Body of pancreas (tissue), 4 donors: ENCODE data around the gene PEX6. TPM values are rescaled to one million over a fixed set of nuclear protein-coding genes. Genes with fewer than 3 reads are reported as not detected.
A peak's percentile ranks its signal among the peaks of the same experiment; 100 is the strongest.

Experiments used
- ATAC-seq: fragments of 150-250 bp; one replicate; pipeline ENCODE4 v1.9.1; 2016
- DNase-seq, 4 donors: peaks; one replicate each; pipeline ENCODE4 v3.0.0-alpha.2; 2019
- H3K27ac ChIP-seq, 4 donors: fragments of 200-600 bp; sonication (generic); 1 replicate in 3 of 4; 2 replicates in 1 of 4; pipeline versions ENCODE4 v1.5.1 to v1.6.1; 2016 to 2019; ENCODE audit warnings: mild to moderate bottlenecking in 1 of 4, mixed read lengths in 1 of 4, moderate library complexity in 1 of 4
- H3K27me3 ChIP-seq, 2 donors: fragments of 200-600 bp; sonication (generic); one replicate each; pipeline ENCODE4 v1.6.0; 2016; ENCODE audit warnings: mild to moderate bottlenecking in 1 of 2
- H3K36me3 ChIP-seq, 2 donors: fragments of 200-600 bp; sonication (generic); replicated peaks in 1 of 2; 2 replicates each; pipeline ENCODE4 v1.5.1; 2016; ENCODE audit warnings: low read depth in 2 of 2; ENCODE audit not compliant: insufficient read depth in 1 of 2
- H3K4me1 ChIP-seq: fragments of 200-600 bp; sonication (generic); one replicate; pipeline ENCODE4 v1.6.0; 2016
- H3K4me3 ChIP-seq, 2 donors: fragments of 200-600 bp; sonication (generic); 1 replicate in 1 of 2; 2 replicates in 1 of 2; pipeline ENCODE4 v1.5.1; 2016 to 2019
- H3K9me3 ChIP-seq, 3 donors: fragments of 200-600 bp; sonication (generic); 1 replicate in 2 of 3; 2 replicates in 1 of 3; pipeline ENCODE4 v1.5.1; 2016
- POLR2A ChIP-seq, 3 donors: fragments of 450-650 bp; IDR thresholded peaks; one replicate each; pipeline ENCODE4 v1.6.1; 2016; ENCODE audit warnings: antibody characterized with exemption in 3 of 3, mild to moderate bottlenecking in 2 of 3
- WGBS, 2 donors: methylation state at CpG; one replicate each; pipeline ENCODE4 v1.1.5; 2017; 5-methylcytosine and 5-hydroxymethylcytosine counted together
- intact Hi-C: fragments of 100-400 bp; cut with DNase I; formaldehyde crosslinking; loops from one replicate; pipeline ENCODE4 v1.15.1; 2023
- total RNA-seq, 2 donors: library from RNA; depleted of rRNA; stranded (reverse); fragments of >200 nt; gene quantifications; one replicate each; pipeline ENCODE4 v1.1.0, GENCODE V29; 2016
- TF ChIP-seq, protein P1 (sequence below), 7 experiments: fragments of 450-650 bp in 4 of 7; fragments of 200-600 bp in 3 of 7; sonication (generic) in 3 of 7; IDR thresholded peaks; one replicate each; pipeline ENCODE4 v1.5.1; 2016 to 2019; ENCODE audit warnings: antibody characterized with exemption in 7 of 7

The PEX6 gene
- total RNA-seq, 2 donors from 2014 or later, result 18.1 to 26.2 TPM

DNA sequence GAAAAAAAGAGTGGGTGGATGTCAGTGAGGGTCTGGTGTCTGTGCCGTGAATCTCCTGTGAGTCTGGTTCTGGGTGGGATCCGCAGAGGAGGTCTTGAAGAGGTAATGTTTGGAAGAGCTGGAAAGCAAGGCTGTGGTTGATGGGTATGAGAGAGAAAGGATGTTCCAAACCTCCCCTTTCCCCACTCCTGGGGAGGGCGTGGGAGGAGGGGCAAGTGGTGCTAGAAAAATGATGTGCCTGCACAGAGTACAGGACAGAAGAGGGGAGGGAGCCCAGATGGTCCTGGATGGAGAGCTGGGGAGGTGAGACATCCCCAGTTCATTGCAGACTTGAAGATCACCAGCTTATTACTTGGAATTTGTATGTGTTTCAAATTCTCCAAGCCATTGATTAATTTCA, 46.6 kb downstream of the PEX6 start:
- Histone ChIP-seq H3K9me3 (no peaks in the 10 kb centered on the region), H3K36me3 (peaks cover 0 to 14% of the 10 kb centered on the region in 2 donors), H3K27me3 (no peaks in the 10 kb centered on the region), H3K4me1 (peaks cover 68% of the 10 kb centered on the region), H3K27ac (peak overlapping the region in 2 of 4 donors; percentile 6 to 35), H3K4me3 (no peak overlapping the region)
- intact Hi-C loops, result no loop called here
- no peak for DNase-seq
- ATAC-seq, result no peak
- WGBS, 2 donors, result 75 to 98% methylated on average over 3 of the region's 3 CpGs
- no peak for TF ChIP-seq POLR2A (IDR thresholded peaks at IDR 0.05)
- TF ChIP-seq, protein P1, sequence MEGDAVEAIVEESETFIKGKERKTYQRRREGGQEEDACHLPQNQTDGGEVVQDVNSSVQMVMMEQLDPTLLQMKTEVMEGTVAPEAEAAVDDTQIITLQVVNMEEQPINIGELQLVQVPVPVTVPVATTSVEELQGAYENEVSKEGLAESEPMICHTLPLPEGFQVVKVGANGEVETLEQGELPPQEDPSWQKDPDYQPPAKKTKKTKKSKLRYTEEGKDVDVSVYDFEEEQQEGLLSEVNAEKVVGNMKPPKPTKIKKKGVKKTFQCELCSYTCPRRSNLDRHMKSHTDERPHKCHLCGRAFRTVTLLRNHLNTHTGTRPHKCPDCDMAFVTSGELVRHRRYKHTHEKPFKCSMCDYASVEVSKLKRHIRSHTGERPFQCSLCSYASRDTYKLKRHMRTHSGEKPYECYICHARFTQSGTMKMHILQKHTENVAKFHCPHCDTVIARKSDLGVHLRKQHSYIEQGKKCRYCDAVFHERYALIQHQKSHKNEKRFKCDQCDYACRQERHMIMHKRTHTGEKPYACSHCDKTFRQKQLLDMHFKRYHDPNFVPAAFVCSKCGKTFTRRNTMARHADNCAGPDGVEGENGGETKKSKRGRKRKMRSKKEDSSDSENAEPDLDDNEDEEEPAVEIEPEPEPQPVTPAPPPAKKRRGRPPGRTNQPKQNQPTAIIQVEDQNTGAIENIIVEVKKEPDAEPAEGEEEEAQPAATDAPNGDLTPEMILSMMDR (IDR thresholded peaks at IDR 0.05), result no peak

DNA sequence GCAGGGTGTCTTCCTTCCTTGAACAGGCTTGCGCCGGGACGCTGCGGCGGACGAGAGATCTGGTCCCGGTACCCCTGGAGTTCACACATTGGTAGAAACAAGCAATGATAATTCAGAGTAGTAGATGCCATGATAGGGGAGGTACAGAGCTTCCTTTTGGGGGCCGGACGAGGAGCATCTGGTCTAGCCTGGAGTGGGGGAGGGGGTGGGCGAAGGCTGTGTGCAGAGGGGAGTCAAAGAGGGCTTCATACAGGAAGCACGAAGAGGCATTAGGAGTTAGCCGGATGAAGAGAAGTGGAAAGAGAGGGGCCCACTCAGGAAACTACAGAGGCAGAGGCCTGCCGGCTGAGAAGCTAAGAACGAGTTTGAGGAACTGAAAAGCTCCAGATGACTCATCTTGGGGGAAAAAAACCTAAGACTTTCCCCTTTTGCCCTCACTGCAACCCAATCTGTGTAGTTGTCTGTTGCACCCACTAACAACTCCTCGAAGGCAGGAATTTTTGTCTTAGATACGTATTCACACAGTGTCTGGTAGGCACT, 49.1 kb downstream of the PEX6 start:
- TF ChIP-seq, protein P1 (IDR thresholded peaks at IDR 0.05), result no peak
- TF ChIP-seq POLR2A (IDR thresholded peaks at IDR 0.05), result no peak
- Histone ChIP-seq H3K27ac (peak overlapping the region; percentile 81 to 97 (median 92)), H3K9me3 (no peaks in the 10 kb centered on the region), H3K36me3 (peaks cover 0 to 7% of the 10 kb centered on the region in 2 donors), H3K27me3 (no peaks in the 10 kb centered on the region), H3K4me3 (peak overlapping the region; percentile 51 to 77), H3K4me1 (peaks cover 55% of the 10 kb centered on the region)
- intact Hi-C loops, result no loop called here
- ATAC-seq, result peak; percentile 4
- DNase-seq, result peak in 3 of 4 donors; percentile 23 to 58 (median 33)
- 2 to 3% methylated on average over 15 to 16 of the region's 16 CpGs for WGBS, 2 donors

DNA sequence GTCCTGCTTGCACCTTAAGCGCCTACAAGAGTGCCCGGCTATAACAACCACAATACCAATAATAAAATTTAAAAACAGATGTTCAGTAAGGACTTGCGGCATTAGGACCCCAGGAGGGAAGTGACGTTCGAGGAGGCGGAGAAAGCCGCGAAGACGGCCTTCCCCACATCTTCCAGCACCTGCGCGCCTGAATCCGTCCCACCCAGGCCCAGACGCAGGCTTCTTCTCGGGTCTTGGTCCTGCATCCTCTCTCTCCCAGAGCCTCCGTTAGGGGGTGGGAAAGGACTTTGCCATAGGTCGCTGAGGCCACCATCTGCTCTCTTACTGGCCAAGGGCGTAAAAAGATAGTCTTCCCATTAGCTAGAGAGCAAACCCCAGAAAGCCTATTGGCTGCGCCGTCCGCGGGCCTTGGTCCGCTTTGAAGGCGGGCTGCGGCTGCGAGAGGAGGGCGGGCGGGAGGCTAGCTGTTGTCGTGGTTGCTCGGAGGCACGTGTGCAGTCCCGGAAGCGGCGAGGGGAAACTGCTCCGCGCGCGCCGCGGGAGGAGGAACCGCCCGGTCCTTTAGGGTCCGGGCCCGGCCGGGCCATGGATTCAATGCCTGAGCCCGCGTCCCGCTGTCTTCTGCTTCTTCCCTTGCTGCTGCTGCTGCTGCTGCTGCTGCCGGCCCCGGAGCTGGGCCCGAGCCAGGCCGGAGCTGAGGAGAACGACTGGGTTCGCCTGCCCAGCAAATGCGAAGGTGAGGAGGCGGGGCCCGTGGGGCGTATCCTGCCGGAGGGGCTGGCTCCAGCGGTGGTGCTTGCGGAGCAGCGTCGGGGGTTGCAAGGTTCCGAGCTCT, 49.8 kb downstream of the PEX6 start, which contains the start of gene CNPY3:
Gene CNPY3, plus strand, starts transcription at position 495 of the 835 bp plus-strand sequence. Its CDS starts 91 bp downstream, at position 586.
- Histone ChIP-seq H3K4me3 (peak within 1 kb of the TSS; percentile 51 to 77), H3K4me1 (peaks cover 50% of the 10 kb centered on the region), H3K27ac (peak within 1 kb of the TSS; percentile 81 to 97 (median 92)), H3K36me3 (no peaks in the 10 kb centered on the region), H3K27me3 (no peaks in the 10 kb centered on the region), H3K9me3 (no peaks in the 10 kb centered on the region)
- intact Hi-C loops, result no loop called here
- 0% methylated on average over 23 to 60 of the region's 63 CpGs for WGBS, 2 donors
- peak; percentile 92 for ATAC-seq
- DNase-seq, result peak; percentile 94 to 97 (median 95)
- TF ChIP-seq, protein P1 (IDR thresholded peaks at IDR 0.05), result peak in 2 of 7 experiments; percentile 20 to 29
- TF ChIP-seq POLR2A (IDR thresholded peaks at IDR 0.05), result peak; percentile 85 to 93 (median 89)

DNA sequence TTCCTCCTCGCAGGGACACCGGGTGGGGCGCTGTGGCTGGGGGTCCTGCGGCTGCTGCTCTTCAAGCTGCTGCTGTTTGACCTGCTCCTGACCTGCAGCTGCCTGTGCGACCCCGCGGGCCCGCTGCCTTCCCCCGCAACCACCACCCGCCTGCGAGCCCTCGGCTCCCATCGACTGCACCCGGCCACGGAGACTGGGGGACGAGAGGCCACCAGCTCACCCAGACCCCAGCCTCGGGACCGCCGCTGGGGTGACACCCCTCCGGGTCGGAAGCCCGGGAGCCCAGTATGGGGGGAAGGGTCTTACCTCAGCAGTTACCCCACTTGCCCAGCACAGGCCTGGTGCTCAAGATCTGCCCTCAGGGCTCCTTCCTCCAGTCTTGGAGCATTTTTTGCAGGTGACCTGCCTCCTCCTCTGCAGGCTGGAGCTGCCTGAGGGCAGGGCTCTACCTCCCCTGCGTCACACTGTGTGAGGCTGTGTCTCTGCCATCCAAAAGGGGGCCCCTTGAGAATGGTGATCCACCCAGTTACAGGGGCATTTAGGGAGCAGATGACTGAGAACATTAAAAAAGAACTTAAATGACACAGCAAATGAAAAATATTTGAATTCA, 53.6 kb downstream of the PEX6 start:
- no peak for DNase-seq

More for the DNA sequence above, 53.6 kb downstream of the PEX6 start:
- no peak for ATAC-seq
- H3K9me3 ChIP-seq, result no peaks in the 10 kb centered on the region
- TF ChIP-seq, protein P1 (IDR thresholded peaks at IDR 0.05), result no peak
- no peak for TF ChIP-seq POLR2A (IDR thresholded peaks at IDR 0.05)
- H3K27ac ChIP-seq, result no peak overlapping the region
- peaks cover 14% of the 10 kb centered on the region for H3K4me1 ChIP-seq
- no peak overlapping the region for H3K4me3 ChIP-seq
- no peaks in the 10 kb centered on the region for H3K27me3 ChIP-seq
- H3K36me3 ChIP-seq, result no peaks in the 10 kb centered on the region
- intact Hi-C loops, result no loop called here
- 64 to 65% methylated on average over 10 to 23 of the region's 23 CpGs for WGBS, 2 donors
